H1 (cell line): Measurements from ENCODE around the gene GPR35. TPM values are rescaled to one million over a fixed set of nuclear protein-coding genes. Genes with fewer than 3 reads are reported as not detected.

Source experiments
- CTCF ChIA-PET: fragments of 300-600 bp; sonication (Branson Sonifier 250); formaldehyde crosslinking; loops from one replicate; lab custom pipeline; 2021; ENCODE audit not compliant: partially characterized antibody; lab: Charles Lee
- POLR2A ChIA-PET: fragments of 300-600 bp; sonication (Branson Sonifier 250); formaldehyde crosslinking; loops from one replicate; lab custom pipeline; 2021; ENCODE audit warnings: inconsistent platforms; ENCODE audit not compliant: partially characterized antibody; lab: Charles Lee
- DNase-seq, 2 experiments: peaks; one replicate each; pipeline versions ENCODE4 v3.0.0 to v3.0.0-alpha.2; 2010 to 2022; ENCODE audit warnings: low spot score in 2 of 2, low read depth in 1 of 2, mixed read lengths in 1 of 2
- FAIRE-seq: peaks from 2 replicates; lab custom pipeline; 2011; peaks lifted over from hg19 to GRCh38; lab: Jason Lieb, UNC
- H2AFZ ChIP-seq: 2 replicates; pipeline ENCODE4 v1.8.1; 2012; ENCODE audit warnings: low read length, inconsistent platforms
- H2AK5ac ChIP-seq: 2 replicates; pipeline ENCODE4 v1.6.1; 2013; ENCODE audit warnings: low read depth, low read length
- H2BK120ac ChIP-seq: replicated peaks from 2 replicates; pipeline ENCODE3; 2013; ENCODE audit warnings: low read depth, low read length, inconsistent platforms
- H2BK12ac ChIP-seq: 2 replicates; pipeline ENCODE4 v1.6.1; 2013; ENCODE audit warnings: low read depth, low read length
- H2BK15ac ChIP-seq: 2 replicates; pipeline ENCODE4 v1.6.1; 2013; ENCODE audit warnings: low read length
- H2BK20ac ChIP-seq: 2 replicates; pipeline ENCODE4 v1.6.1; 2013; ENCODE audit warnings: low read length
- H2BK5ac ChIP-seq: 2 replicates; pipeline ENCODE4 v1.6.1; 2013; ENCODE audit warnings: low read depth, low read length
- H3K14ac ChIP-seq: 2 replicates; pipeline ENCODE4 v1.6.1; 2013; ENCODE audit warnings: inconsistent platforms; ENCODE audit not compliant: insufficient read length
- H3K18ac ChIP-seq: 2 replicates; pipeline ENCODE4 v1.6.1; 2013; ENCODE audit warnings: low read length; ENCODE audit errors: extremely low read depth
- H3K23ac ChIP-seq: 2 replicates; pipeline ENCODE4 v1.6.1; 2013; ENCODE audit warnings: inconsistent platforms; ENCODE audit not compliant: insufficient read length
- H3K23me2 ChIP-seq: 2 replicates; pipeline ENCODE4 v1.6.1; 2013; ENCODE audit warnings: low read depth, low read length
- H3K27ac ChIP-seq: 2 replicates; pipeline ENCODE4 v1.6.1; 2011; ENCODE audit warnings: low read depth, low read length, inconsistent platforms
- H3K27me3 ChIP-seq, 4 experiments: replicated peaks in 1 of 4; 1 replicate in 1 of 4; 2 replicates in 3 of 4; pipeline versions ENCODE4 v1.6.1 to v1.8.1; 2011 to 2013; ENCODE audit warnings: low read length in 3 of 4, mild to moderate bottlenecking in 3 of 4, inconsistent platforms in 2 of 4, mixed read lengths in 2 of 4, moderate library complexity in 1 of 4; ENCODE audit not compliant: control insufficient read depth in 3 of 4, insufficient read depth in 3 of 4; ENCODE audit errors: extremely low read depth in 1 of 4
- H3K36me3 ChIP-seq, 4 experiments: 2 replicates each; pipeline versions ENCODE4 v1.6.1 to v1.8.1; 2011 to 2013; ENCODE audit warnings: mild to moderate bottlenecking in 4 of 4, low read length in 3 of 4, moderate library complexity in 2 of 4, control low read depth in 1 of 4, inconsistent platforms in 1 of 4; ENCODE audit not compliant: insufficient read depth in 4 of 4, control insufficient read depth in 2 of 4
- H3K4ac ChIP-seq: replicated peaks from 2 replicates; pipeline ENCODE3; 2013; ENCODE audit warnings: low read length, low read depth, mixed read lengths, inconsistent platforms; ENCODE audit not compliant: insufficient read length
- H3K4me1 ChIP-seq, 4 experiments: replicated peaks in 1 of 4; 1 replicate in 1 of 4; 2 replicates in 3 of 4; pipeline versions ENCODE4 v1.6.1 to v1.8.1; 2011 to 2013; ENCODE audit warnings: low read length in 3 of 4, inconsistent platforms in 2 of 4, mixed read lengths in 1 of 4; ENCODE audit not compliant: insufficient read depth in 4 of 4, control insufficient read depth in 3 of 4
- H3K4me2 ChIP-seq, 2 experiments: 2 replicates each; pipeline versions ENCODE4 v1.6.1 to v1.8.1; 2011 to 2013; ENCODE audit warnings: low read depth in 2 of 2, low read length in 2 of 2, control low read depth in 1 of 2, inconsistent platforms in 1 of 2, mild to moderate bottlenecking in 1 of 2; ENCODE audit not compliant: insufficient read depth in 1 of 2
- H3K4me3 ChIP-seq, 4 experiments: fragments of 200-600, 300-600 bp in 1 of 4; sonication (generic), shearing (Covaris generic), sonication (Bioruptor Twin) in 1 of 4; 2 replicates each; pipeline versions ENCODE4 v1.5.1 to v1.8.1; 2011 to 2016; ENCODE audit warnings: low read length in 4 of 4, low read depth in 3 of 4, control low read depth in 2 of 4, inconsistent platforms in 2 of 4, mild to moderate bottlenecking in 2 of 4, mixed read lengths in 1 of 4, moderate library complexity in 1 of 4; ENCODE audit not compliant: insufficient read depth in 2 of 4; ENCODE audit errors: extremely low read depth in 1 of 4
- H3K56ac ChIP-seq: replicated peaks from 2 replicates; pipeline ENCODE3; 2013; ENCODE audit warnings: low read depth, mild to moderate bottlenecking, mixed read lengths, low read length, inconsistent platforms; ENCODE audit not compliant: insufficient read length
- H3K79me1 ChIP-seq: 2 replicates; pipeline ENCODE4 v1.6.1; 2013; ENCODE audit warnings: low read depth, low read length, control low read depth
- H3K79me2 ChIP-seq, 2 experiments: 2 replicates each; pipeline versions ENCODE4 v1.6.1 to v1.8.1; 2012 to 2013; ENCODE audit warnings: low read length in 2 of 2, mild to moderate bottlenecking in 2 of 2, inconsistent platforms in 1 of 2; ENCODE audit not compliant: insufficient read depth in 2 of 2, control insufficient read depth in 1 of 2
- H3K9ac ChIP-seq, 4 experiments: replicated peaks in 1 of 4; 1 replicate in 1 of 4; 2 replicates in 3 of 4; pipeline versions ENCODE4 v1.6.1 to v1.8.1; 2011 to 2013; ENCODE audit warnings: low read depth in 3 of 4, low read length in 3 of 4, control low read depth in 2 of 4, mild to moderate bottlenecking in 2 of 4, moderate library complexity in 2 of 4, inconsistent platforms in 1 of 4; ENCODE audit errors: extremely low read depth in 1 of 4
- H3K9me3 ChIP-seq, 2 experiments: 2 replicates each; pipeline versions ENCODE4 v1.6.1 to v1.8.1; 2012 to 2013; ENCODE audit warnings: mild to moderate bottlenecking in 2 of 2, moderate library complexity in 2 of 2, control low read depth in 1 of 2, inconsistent platforms in 1 of 2, low read depth in 1 of 2, low read length in 1 of 2, mixed read lengths in 1 of 2; ENCODE audit not compliant: insufficient read depth in 2 of 2
- H4K20me1 ChIP-seq, 2 experiments: replicated peaks in 1 of 2; 2 replicates each; pipeline versions ENCODE3 to v1.8.1; 2011 to 2013; ENCODE audit warnings: inconsistent platforms in 2 of 2, low read length in 2 of 2, mild to moderate bottlenecking in 1 of 2; ENCODE audit not compliant: insufficient read depth in 2 of 2, control insufficient read depth in 1 of 2
- H4K5ac ChIP-seq: 2 replicates; pipeline ENCODE4 v1.6.1; 2013; ENCODE audit warnings: low read length, low read depth, mixed read lengths, inconsistent platforms; ENCODE audit not compliant: insufficient read length
- H4K8ac ChIP-seq: 2 replicates; pipeline ENCODE4 v1.8.0; 2013; ENCODE audit warnings: mild to moderate bottlenecking, moderate library complexity, low read length, inconsistent platforms; ENCODE audit not compliant: insufficient read depth; ENCODE audit errors: extremely low read depth
- H4K91ac ChIP-seq: replicated peaks from 2 replicates; pipeline ENCODE3; 2013; ENCODE audit warnings: low read length, mixed read lengths, inconsistent platforms; ENCODE audit not compliant: insufficient read length
- CEBPB ChIP-seq: IDR thresholded peaks from 2 replicates; pipeline ENCODE4 v1.6.1; 2012; ENCODE audit warnings: low read depth, low read length
- CREB1 ChIP-seq: IDR thresholded peaks from 2 replicates; pipeline ENCODE4 v1.6.1; 2012; ENCODE audit warnings: inconsistent platforms
- JUN ChIP-seq: IDR thresholded peaks from 2 replicates; pipeline ENCODE4 v1.6.1; 2011; ENCODE audit warnings: low read depth, mild to moderate bottlenecking, improper control_type of control experiment, low read length
- RNF2 ChIP-seq: fragments of 200-900, 300-1000 bp; sonication (generic); IDR thresholded peaks from 2 replicates; pipeline ENCODE4 v1.7.1; 2016; ENCODE audit warnings: borderline replicate concordance, low read depth, mild to moderate bottlenecking, antibody characterized with exemption, low read length; ENCODE audit not compliant: poor library complexity, severe bottlenecking; ENCODE audit errors: missing control alignments
- TAF1 ChIP-seq: IDR thresholded peaks from 2 replicates; pipeline ENCODE4 v1.6.1; 2011; ENCODE audit warnings: mild to moderate bottlenecking, low read depth, low read length
- WGBS, 2 experiments: shearing (Covaris generic) in 1 of 2; methylation state at CpG; one replicate each; pipeline versions ENCODE4 v1.1.6 to v1.1.7; 2013 to 2015; ENCODE audit warnings: low lambda C conversion rate in 2 of 2, mixed read lengths in 2 of 2, inconsistent platforms in 1 of 2, low coverage in 1 of 2, missing lambda C conversion rate in 1 of 2; ENCODE audit not compliant: insufficient replicate concordance in 2 of 2, insufficient coverage in 1 of 2, insufficient read length in 1 of 2; ENCODE audit errors: extremely low coverage in 1 of 2, missing lambda C conversion rate in 1 of 2; 5-methylcytosine and 5-hydroxymethylcytosine counted together
- polyA plus RNA-seq, 7 experiments: library from polyadenylated mRNA; depleted of rRNA in 3 of 7; stranded (reverse) in 5 of 7; unstranded in 2 of 7; fragments of >200 nt in 5 of 7; fragments of 200-250 nt in 2 of 7; gene quantifications; 1 replicate in 5 of 7; 2 replicates in 1 of 7; 4 replicates in 1 of 7; pipeline versions ENCODE4 v1.2.1 to v1.2.3, GENCODE V29; 2011 to 2013; ENCODE audit warnings: missing spikeins in 2 of 7, mixed read lengths in 2 of 7
- total RNA-seq: library from RNA; stranded (reverse); fragmentation: NEBNext Ultra II Directional; extraction: Animal tissue kit (Norgen Biotek cat#: 25700); gene quantifications from 2 replicates; pipeline ENCODE4 v1.2.1, GENCODE V29; 2021

The GPR35 gene
- total and polyA plus RNA-seq, 2 of the 8 experiments (the other 6 are each of a cell fraction or from before 2014, with no cell fraction given) = 0.47 TPM; not detected in 1

GRCh38 chr2:240594511-240595380 is 30.5 kb upstream of the GPR35 start:
- peaks cover 0 to 12% (median 8%) of the 10 kb centered on the region in 4 experiments; a peak in 4 of 8 replicates for H3K36me3 ChIP-seq

More at GRCh38 chr2:240594511-240595380, 30.5 kb upstream of the GPR35 start:
- H2BK5ac ChIP-seq = no peak overlapping the region
- H3K4me2 ChIP-seq = no peak overlapping the region
- no peak overlapping the region for H2BK120ac ChIP-seq
- no peak overlapping the region for H3K14ac ChIP-seq
- no peak overlapping the region for H2AK5ac ChIP-seq
- H4K5ac ChIP-seq = no peak overlapping the region
- no peaks in the 10 kb centered on the region for H3K27me3 ChIP-seq
- peaks cover 3 to 19% of the 10 kb centered on the region in 2 experiments for H4K20me1 ChIP-seq
- DNase-seq = no peak
- no peak overlapping the region for H2BK15ac ChIP-seq
- H4K8ac ChIP-seq = no peak overlapping the region
- H2BK12ac ChIP-seq = no peak overlapping the region
- H3K4ac ChIP-seq = no peak overlapping the region
- no peak overlapping the region for H2AFZ ChIP-seq
- H3K27ac ChIP-seq = no peak overlapping the region
- no peaks in the 10 kb centered on the region for H3K4me1 ChIP-seq
- CTCF ChIA-PET = interaction anchor here (0.5 to 3.5 kb wide), 5 partner anchors 7 to 33 kb away, joined by 3 to 17 read pairs (median 5); partner anchors contain the start of gene CAPN10
- TF ChIP-seq CREB1 = no peak
- TF ChIP-seq CEBPB = no peak
- TF ChIP-seq JUN = no peak
- TF ChIP-seq TAF1 = no peak
- no peak for TF ChIP-seq RNF2
- TF ChIP-seq, all 59 proteins: peak for 0
- FAIRE-seq = no peak
- H3K79me1 ChIP-seq = peaks cover 4% of the 10 kb centered on the region
- no peak overlapping the region for H3K18ac ChIP-seq
- POLR2A ChIA-PET = interaction anchor here (1.0 to 2.1 kb wide), 2 partner anchors 9 to 120 kb away, joined by 3 to 13 read pairs; partner anchors contain the start of gene CAPN10
- H3K9ac ChIP-seq = no peak overlapping the region
- H4K91ac ChIP-seq = no peak overlapping the region
- H3K23me2 ChIP-seq = no peaks in the 10 kb centered on the region
- WGBS, 2 experiments = 85% methylated on average over 25 of the region's 34 CpGs; no CpG with 5 or more reads in 1 of the 2 experiments
- no peak overlapping the region for H3K23ac ChIP-seq
- no peak overlapping the region for H3K56ac ChIP-seq
- H3K79me2 ChIP-seq = peaks cover 0 to 7% of the 10 kb centered on the region in 2 experiments; a peak in 1 of 4 replicates
- no peak overlapping the region for H3K4me3 ChIP-seq
- no peak overlapping the region for H2BK20ac ChIP-seq
- no peaks in the 10 kb centered on the region for H3K9me3 ChIP-seq
